ENCODE data around the gene UBQLN3. TPM values are rescaled to one million over a fixed set of nuclear protein-coding genes. Genes with fewer than 3 reads are reported as not detected.

Gene UBQLN3
- total and polyA plus RNA-seq, 2 of the 13 experiments (the other 11 are each of a cell fraction or from before 2014, with no cell fraction given) = 0.08 TPM; not detected in 1

DNA sequence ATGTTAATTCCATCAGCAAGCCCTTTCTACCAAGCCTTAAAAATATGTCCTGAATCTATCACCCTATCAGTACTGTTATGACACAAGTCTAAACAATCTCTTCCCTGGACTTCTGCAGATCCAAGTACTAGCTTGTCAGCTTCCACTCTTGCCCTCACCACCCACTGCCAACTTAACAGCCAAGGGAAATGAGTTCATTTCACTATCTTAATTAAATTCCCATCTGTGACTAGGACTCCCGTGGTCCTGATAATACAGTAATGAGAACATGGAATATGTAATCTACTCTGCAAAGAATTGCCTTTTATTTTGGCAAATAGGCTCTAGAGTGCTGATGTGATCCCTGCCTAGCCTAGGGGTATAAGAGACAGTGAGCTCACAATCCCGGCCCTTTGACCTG is 10.1 kb downstream of the UBQLN3 start:
- H3K4me3 ChIP-seq (replicated peaks in 1 of 3; ENCODE audit: insufficient read depth in 1 of 3, low read depth in 2 of 3, low read length in 3 of 3) = no peak overlapping the region
- BruUV-seq (replicated peaks) = no TSS peak
- peaks cover 0 to 12% of the 10 kb centered on the region in 2 experiments; a peak in 1 of 5 replicates for H3K27me3 ChIP-seq (ENCODE audit: control insufficient read depth in 1 of 2, insufficient read depth in 2 of 2, low read length in 2 of 2)
- H3K27ac ChIP-seq (ENCODE audit: extremely low read length, insufficient read depth, low read length) = no peak overlapping the region
- DNase-seq (ENCODE audit: low spot score) (no peak), FAIRE-seq (no peak), ATAC-seq (no peak)
- H3K79me2 ChIP-seq (ENCODE audit: insufficient read depth, low read length) = no peaks in the 10 kb centered on the region
- CTCF ChIA-PET (ENCODE audit: low intra/inter-chr PET ratio, low total read pairs) = no interaction called here
- POLR2A ChIA-PET = no interaction called here
- H3K36me3 ChIP-seq (replicated peaks in 1 of 2; ENCODE audit: control insufficient read depth in 1 of 2, insufficient read depth in 2 of 2, low read length in 2 of 2) = no peaks in the 10 kb centered on the region
- H3K4me2 ChIP-seq (ENCODE audit: low read depth, low read length) = no peak overlapping the region
- in situ Hi-C loops (cut with HindIII; ENCODE audit: extremely low pct_ligation_motif_present, low pct_unique_long_range_greater_than_20kb) = no loop called here
- no peak overlapping the region for H3K9ac ChIP-seq (ENCODE audit: insufficient read depth, low read depth, low read length)
- WGBS (ENCODE audit: low lambda C conversion rate) = 3% methylated on average over 2 of the region's 2 CpGs
- H2AFZ ChIP-seq (ENCODE audit: low read length) = no peak overlapping the region
- intact Hi-C loops (cut with micrococcal nuclease; ENCODE audit: unreplicated experiment) = no loop called here
- H4K20me1 ChIP-seq (ENCODE audit: insufficient read depth, low read length) = no peaks in the 10 kb centered on the region; the same call in 1 of the 2 replicates
- H3K4me1 ChIP-seq (ENCODE audit: insufficient read depth, low read length) = no peaks in the 10 kb centered on the region
- no peaks in the 10 kb centered on the region for H3K9me3 ChIP-seq (ENCODE audit: low read length)
- no peak for TF ChIP-seq ZSCAN22 (CRISPR knock-in tag; IDR thresholded peaks at IDR 0.05)
- no peak for TF ChIP-seq THYN1 (CRISPR knock-in tag; IDR thresholded peaks at IDR 0.05; ENCODE audit: borderline replicate concordance, low read depth)
- TF ChIP-seq ZNF775 (CRISPR knock-in tag; IDR thresholded peaks at IDR 0.05; ENCODE audit: borderline replicate concordance) = no peak
- TF ChIP-seq, protein P1, sequence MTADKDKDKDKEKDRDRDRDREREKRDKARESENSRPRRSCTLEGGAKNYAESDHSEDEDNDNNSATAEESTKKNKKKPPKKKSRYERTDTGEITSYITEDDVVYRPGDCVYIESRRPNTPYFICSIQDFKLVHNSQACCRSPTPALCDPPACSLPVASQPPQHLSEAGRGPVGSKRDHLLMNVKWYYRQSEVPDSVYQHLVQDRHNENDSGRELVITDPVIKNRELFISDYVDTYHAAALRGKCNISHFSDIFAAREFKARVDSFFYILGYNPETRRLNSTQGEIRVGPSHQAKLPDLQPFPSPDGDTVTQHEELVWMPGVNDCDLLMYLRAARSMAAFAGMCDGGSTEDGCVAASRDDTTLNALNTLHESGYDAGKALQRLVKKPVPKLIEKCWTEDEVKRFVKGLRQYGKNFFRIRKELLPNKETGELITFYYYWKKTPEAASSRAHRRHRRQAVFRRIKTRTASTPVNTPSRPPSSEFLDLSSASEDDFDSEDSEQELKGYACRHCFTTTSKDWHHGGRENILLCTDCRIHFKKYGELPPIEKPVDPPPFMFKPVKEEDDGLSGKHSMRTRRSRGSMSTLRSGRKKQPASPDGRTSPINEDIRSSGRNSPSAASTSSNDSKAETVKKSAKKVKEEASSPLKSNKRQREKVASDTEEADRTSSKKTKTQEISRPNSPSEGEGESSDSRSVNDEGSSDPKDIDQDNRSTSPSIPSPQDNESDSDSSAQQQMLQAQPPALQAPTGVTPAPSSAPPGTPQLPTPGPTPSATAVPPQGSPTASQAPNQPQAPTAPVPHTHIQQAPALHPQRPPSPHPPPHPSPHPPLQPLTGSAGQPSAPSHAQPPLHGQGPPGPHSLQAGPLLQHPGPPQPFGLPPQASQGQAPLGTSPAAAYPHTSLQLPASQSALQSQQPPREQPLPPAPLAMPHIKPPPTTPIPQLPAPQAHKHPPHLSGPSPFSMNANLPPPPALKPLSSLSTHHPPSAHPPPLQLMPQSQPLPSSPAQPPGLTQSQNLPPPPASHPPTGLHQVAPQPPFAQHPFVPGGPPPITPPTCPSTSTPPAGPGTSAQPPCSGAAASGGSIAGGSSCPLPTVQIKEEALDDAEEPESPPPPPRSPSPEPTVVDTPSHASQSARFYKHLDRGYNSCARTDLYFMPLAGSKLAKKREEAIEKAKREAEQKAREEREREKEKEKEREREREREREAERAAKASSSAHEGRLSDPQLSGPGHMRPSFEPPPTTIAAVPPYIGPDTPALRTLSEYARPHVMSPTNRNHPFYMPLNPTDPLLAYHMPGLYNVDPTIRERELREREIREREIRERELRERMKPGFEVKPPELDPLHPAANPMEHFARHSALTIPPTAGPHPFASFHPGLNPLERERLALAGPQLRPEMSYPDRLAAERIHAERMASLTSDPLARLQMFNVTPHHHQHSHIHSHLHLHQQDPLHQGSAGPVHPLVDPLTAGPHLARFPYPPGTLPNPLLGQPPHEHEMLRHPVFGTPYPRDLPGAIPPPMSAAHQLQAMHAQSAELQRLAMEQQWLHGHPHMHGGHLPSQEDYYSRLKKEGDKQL (CRISPR knock-in tag; IDR thresholded peaks at IDR 0.05; ENCODE audit: low read depth) = no peak
- no peak for TF ChIP-seq MAFF (IDR thresholded peaks at IDR 0.05; ENCODE audit: low read depth, low read length)
- TF ChIP-seq, protein P2, sequence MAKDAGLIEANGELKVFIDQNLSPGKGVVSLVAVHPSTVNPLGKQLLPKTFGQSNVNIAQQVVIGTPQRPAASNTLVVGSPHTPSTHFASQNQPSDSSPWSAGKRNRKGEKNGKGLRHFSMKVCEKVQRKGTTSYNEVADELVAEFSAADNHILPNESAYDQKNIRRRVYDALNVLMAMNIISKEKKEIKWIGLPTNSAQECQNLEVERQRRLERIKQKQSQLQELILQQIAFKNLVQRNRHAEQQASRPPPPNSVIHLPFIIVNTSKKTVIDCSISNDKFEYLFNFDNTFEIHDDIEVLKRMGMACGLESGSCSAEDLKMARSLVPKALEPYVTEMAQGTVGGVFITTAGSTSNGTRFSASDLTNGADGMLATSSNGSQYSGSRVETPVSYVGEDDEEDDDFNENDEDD (CRISPR knock-in tag; IDR thresholded peaks at IDR 0.05; ENCODE audit: borderline replicate concordance) = no peak
- TF ChIP-seq ZNF776 (CRISPR knock-in tag; IDR thresholded peaks at IDR 0.05) = no peak
- no peak for TF ChIP-seq RFXANK (CRISPR knock-in tag; IDR thresholded peaks at IDR 0.05)
- TF ChIP-seq, protein P3, sequence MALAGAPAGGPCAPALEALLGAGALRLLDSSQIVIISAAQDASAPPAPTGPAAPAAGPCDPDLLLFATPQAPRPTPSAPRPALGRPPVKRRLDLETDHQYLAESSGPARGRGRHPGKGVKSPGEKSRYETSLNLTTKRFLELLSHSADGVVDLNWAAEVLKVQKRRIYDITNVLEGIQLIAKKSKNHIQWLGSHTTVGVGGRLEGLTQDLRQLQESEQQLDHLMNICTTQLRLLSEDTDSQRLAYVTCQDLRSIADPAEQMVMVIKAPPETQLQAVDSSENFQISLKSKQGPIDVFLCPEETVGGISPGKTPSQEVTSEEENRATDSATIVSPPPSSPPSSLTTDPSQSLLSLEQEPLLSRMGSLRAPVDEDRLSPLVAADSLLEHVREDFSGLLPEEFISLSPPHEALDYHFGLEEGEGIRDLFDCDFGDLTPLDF (CRISPR knock-in tag; IDR thresholded peaks at IDR 0.05) = no peak
- TF ChIP-seq ZNF619 (CRISPR knock-in tag; IDR thresholded peaks at IDR 0.05) = no peak
- TF ChIP-seq, protein P4, sequence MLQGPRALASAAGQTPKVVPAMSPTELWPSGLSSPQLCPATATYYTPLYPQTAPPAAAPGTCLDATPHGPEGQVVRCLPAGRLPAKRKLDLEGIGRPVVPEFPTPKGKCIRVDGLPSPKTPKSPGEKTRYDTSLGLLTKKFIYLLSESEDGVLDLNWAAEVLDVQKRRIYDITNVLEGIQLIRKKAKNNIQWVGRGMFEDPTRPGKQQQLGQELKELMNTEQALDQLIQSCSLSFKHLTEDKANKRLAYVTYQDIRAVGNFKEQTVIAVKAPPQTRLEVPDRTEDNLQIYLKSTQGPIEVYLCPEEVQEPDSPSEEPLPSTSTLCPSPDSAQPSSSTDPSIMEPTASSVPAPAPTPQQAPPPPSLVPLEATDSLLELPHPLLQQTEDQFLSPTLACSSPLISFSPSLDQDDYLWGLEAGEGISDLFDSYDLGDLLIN (CRISPR knock-in tag; IDR thresholded peaks at IDR 0.05; ENCODE audit: borderline replicate concordance) = no peak
- no peak for TF ChIP-seq GABPA (IDR thresholded peaks at IDR 0.05; ENCODE audit: low read depth, low read length)
- TF ChIP-seq GABPA (CRISPR knock-in tag; IDR thresholded peaks at IDR 0.05; ENCODE audit: low read depth) = no peak
- no peak for TF ChIP-seq ZNF768 (CRISPR knock-in tag; IDR thresholded peaks at IDR 0.05)
